ENCODE data around the gene C5orf15. TPM values are rescaled to one million over a fixed set of nuclear protein-coding genes. Genes with fewer than 3 reads are reported as not detected.
"Not testable (repeated sequence)": the region's sequence is repeated elsewhere in the genome, so short reads cannot be mapped to it uniquely, and the experiment has no call there.

Gene C5orf15
- total RNA-seq, 4 donors from 2014 or later = 29.3 to 34.4 (median 32.0) TPM

- Histone ChIP-seq H3K27ac (no peak overlapping the region), H3K4me1 (peaks cover 15% of the 10 kb centered on the region), H3K36me3 (peaks cover 13% of the 10 kb centered on the region), H3K4me3 (no peak overlapping the region), H3K9me3 (no peaks in the 10 kb centered on the region), H3K27me3 (no peaks in the 10 kb centered on the region)
- WGBS = 58% methylated on average over 2 of the region's 2 CpGs
- no peak for DNase-seq (ENCODE audit: low spot score in 2 of 2)
- TF ChIP-seq POLR2AphosphoS5 (IDR thresholded peaks at IDR 0.05) = no peak
- no peak for TF ChIP-seq POLR2A (IDR thresholded peaks at IDR 0.05)
- no peak for TF ChIP-seq CTCF (IDR thresholded peaks at IDR 0.05)
- TF ChIP-seq EP300 (IDR thresholded peaks at IDR 0.05) = no peak
These were observed 5.5 kb downstream of the C5orf15 start for GRCh38 chr5:133962801-133963476.

DNA sequence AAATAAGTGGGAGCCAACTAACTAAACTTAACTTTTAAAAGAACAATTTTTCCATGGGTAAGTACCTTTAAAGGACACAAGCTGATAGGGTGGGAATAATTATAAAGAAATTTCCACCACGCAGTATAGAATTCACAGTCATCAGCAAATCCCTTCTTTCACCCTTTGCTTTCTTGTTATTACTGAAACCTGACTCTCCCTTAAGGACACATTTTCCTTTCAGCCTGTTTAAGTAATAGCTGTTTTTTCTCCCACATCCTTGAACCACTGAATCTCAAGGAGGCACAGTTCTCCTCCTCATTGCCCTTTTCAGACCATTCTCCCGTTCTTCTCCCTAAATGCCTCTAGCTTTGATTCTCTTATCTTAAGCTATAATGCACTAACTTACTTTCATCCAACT, 6.3 kb downstream of the C5orf15 start:
- Histone ChIP-seq H3K4me1 (peaks cover 7% of the 10 kb centered on the region), H3K36me3 (peaks cover 21% of the 10 kb centered on the region), H3K27me3 (no peaks in the 10 kb centered on the region), H3K4me3 (no peak overlapping the region), H3K27ac (no peak overlapping the region), H3K9me3 (no peaks in the 10 kb centered on the region)
- no peak for TF ChIP-seq POLR2A (IDR thresholded peaks at IDR 0.05)
- no peak for TF ChIP-seq EP300 (IDR thresholded peaks at IDR 0.05)
- no peak for TF ChIP-seq CTCF (IDR thresholded peaks at IDR 0.05)
- TF ChIP-seq POLR2AphosphoS5 (IDR thresholded peaks at IDR 0.05) = no peak
- WGBS = 82% methylated on average over 2 of the region's 2 CpGs
- no peak for DNase-seq (ENCODE audit: low spot score in 2 of 2)

DNA sequence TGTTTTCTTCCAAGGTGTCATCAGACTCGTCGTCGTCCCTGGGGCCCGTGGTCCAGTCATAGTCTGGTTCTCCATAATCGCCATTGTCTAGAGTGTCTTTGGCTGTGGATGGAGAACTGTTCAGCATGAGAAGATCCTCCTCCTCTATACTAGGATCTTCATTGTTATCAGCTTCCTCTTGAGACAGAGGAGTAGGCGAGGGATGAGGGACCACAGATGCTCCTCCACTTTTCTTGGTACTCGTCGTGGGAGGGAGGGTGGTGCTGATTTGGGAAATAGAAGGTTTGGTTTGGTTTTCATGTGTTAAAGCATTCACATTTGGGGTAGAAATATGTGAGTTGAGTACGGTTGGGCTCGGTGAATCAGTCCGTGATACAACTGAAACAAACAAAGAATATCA, 8.8 kb downstream of the C5orf15 start:
- no peaks in the 10 kb centered on the region for H3K4me1 ChIP-seq
- no peaks in the 10 kb centered on the region for H3K9me3 ChIP-seq
- H3K4me3 ChIP-seq = no peak overlapping the region
- DNase-seq (ENCODE audit: low spot score in 2 of 2) = no peak
- no peaks in the 10 kb centered on the region for H3K27me3 ChIP-seq
- WGBS = 80% methylated on average over 11 of the region's 11 CpGs
- no peak overlapping the region for H3K27ac ChIP-seq
- no peak for TF ChIP-seq POLR2A (IDR thresholded peaks at IDR 0.05)
- TF ChIP-seq EP300 (IDR thresholded peaks at IDR 0.05) = no peak
- TF ChIP-seq CTCF (IDR thresholded peaks at IDR 0.05) = no peak
- no peak for TF ChIP-seq POLR2AphosphoS5 (IDR thresholded peaks at IDR 0.05)
- peaks cover 41% of the 10 kb centered on the region for H3K36me3 ChIP-seq

- no peak overlapping the region for H3K4me3 ChIP-seq
- no peak for TF ChIP-seq POLR2A (IDR thresholded peaks at IDR 0.05)
- TF ChIP-seq POLR2AphosphoS5 (IDR thresholded peaks at IDR 0.05) = no peak
- no peak for TF ChIP-seq CTCF (IDR thresholded peaks at IDR 0.05)
- no peak for TF ChIP-seq EP300 (IDR thresholded peaks at IDR 0.05)
- DNase-seq (ENCODE audit: low spot score in 2 of 2) = no peak
- H3K27me3 ChIP-seq = no peaks in the 10 kb centered on the region
- H3K27ac ChIP-seq = no peak overlapping the region
- H3K4me1 ChIP-seq = peaks cover 3% of the 10 kb centered on the region
- 78% methylated on average over 1 of the region's 1 CpG for WGBS
- no peaks in the 10 kb centered on the region for H3K9me3 ChIP-seq
- peaks cover 41% of the 10 kb centered on the region for H3K36me3 ChIP-seq
These were observed 10.8 kb downstream of the C5orf15 start for GRCh38 chr5:133957591-133957990.

- Histone ChIP-seq H3K4me1 (peaks cover 6% of the 10 kb centered on the region), H3K9me3 (no peaks in the 10 kb centered on the region), H3K27ac (no peak overlapping the region), H3K27me3 (no peaks in the 10 kb centered on the region), H3K36me3 (peaks cover 41% of the 10 kb centered on the region), H3K4me3 (no peak overlapping the region)
- 94% methylated on average over 4 of the region's 4 CpGs for WGBS
- TF ChIP-seq EP300 (IDR thresholded peaks at IDR 0.05) (no peak), POLR2AphosphoS5 (IDR thresholded peaks at IDR 0.05) (no peak), POLR2A (IDR thresholded peaks at IDR 0.05) (no peak), CTCF (IDR thresholded peaks at IDR 0.05) (no peak)
- no peak for DNase-seq (ENCODE audit: low spot score in 2 of 2)
These were observed 11.3 kb downstream of the C5orf15 start for GRCh38 chr5:133957080-133957479.

DNA sequence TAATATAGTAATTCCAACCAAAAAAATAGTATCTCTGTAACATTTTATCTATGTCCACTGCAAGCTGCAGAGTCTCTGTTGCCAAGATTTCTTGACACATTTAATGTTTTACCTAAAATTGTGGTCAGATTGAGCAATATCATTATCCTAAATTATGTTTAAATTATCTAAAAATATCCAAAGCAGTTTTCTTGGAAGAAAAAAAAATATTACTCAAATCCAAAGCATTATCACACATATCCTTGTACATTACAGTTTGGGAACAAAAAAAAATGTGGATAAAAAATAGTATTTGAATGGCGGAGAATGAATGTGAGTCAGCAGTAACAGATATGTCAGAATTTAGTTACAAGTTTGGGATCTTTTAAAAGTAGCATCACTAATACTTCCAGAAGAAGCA, 12.2 kb downstream of the C5orf15 start:
- peaks cover 41% of the 10 kb centered on the region for H3K36me3 ChIP-seq
- WGBS = 98% methylated on average over 1 of the region's 1 CpG
- DNase-seq (ENCODE audit: low spot score in 2 of 2); H3K27me3 ChIP-seq; H3K4me3 ChIP-seq; H3K9me3 ChIP-seq; H3K4me1 ChIP-seq; H3K27ac ChIP-seq: not testable (repeated sequence)
